HCT116 (cell line): ENCODE results near the gene EIF3K. TPM values are rescaled to one million over a fixed set of nuclear protein-coding genes. Genes with fewer than 3 reads are reported as not detected.

Experiments
- ATAC-seq: fragments of 200-7000 bp; cut with Tn5 transposase; 2 replicates; pipeline ENCODE4 v1.9.1; 2020; ENCODE audit warnings: mild to moderate bottlenecking, moderate library complexity
- BruUV-seq: library from RNA; stranded (reverse); fragments of 400-500 nt; replicated peaks from 2 replicates; lab custom pipeline; 2021; lab: Mats Ljungman, UMichigan
- CTCF ChIA-PET: fragments of 300-600 bp; sonication (Branson Sonifier 250); formaldehyde crosslinking; loops from one replicate; lab custom pipeline; 2021; ENCODE audit warnings: antibody characterized with exemption; lab: Charles Lee
- POLR2A ChIA-PET: fragments of 300-600, 350-600 bp; sonication (Branson Sonifier 250); formaldehyde crosslinking; loops from one replicate; lab custom pipeline; 2021; ENCODE audit warnings: antibody characterized with exemption; lab: Charles Lee
- RAD21 ChIA-PET, 2 experiments: fragments of 300-600 bp; sonication (Branson Sonifier 250); formaldehyde crosslinking; loops; one replicate each; lab custom pipeline; 2023; ENCODE audit warnings: low total read pairs in 2 of 2; ENCODE audit not compliant: uncharacterized antibody in 2 of 2, unreplicated experiment in 2 of 2, low non-redundant PET in 1 of 2; lab: Charles Lee
- DNase-seq: peaks from one replicate; pipeline ENCODE4 v3.0.0-alpha.2; 2010; ENCODE audit warnings: low read depth, low spot score
- H2AFZ ChIP-seq: fragments of 200-600 bp; shearing (Covaris generic), sonication (generic); 2 replicates; pipeline ENCODE4 v1.6.1; 2017; ENCODE audit warnings: low read depth, mixed run types, mixed read lengths, antibody characterized with exemption, low read length; ENCODE audit not compliant: poor library complexity, severe bottlenecking
- H3K27ac ChIP-seq: 2 replicates; pipeline ENCODE4 v1.5.1; 2012; ENCODE audit warnings: low read depth, low read length
- H3K27me3 ChIP-seq: fragments of 200-600 bp; sonication (generic); 2 replicates; pipeline ENCODE4 v1.6.1; 2016; ENCODE audit warnings: mixed run types, low read length, mixed read lengths; ENCODE audit not compliant: insufficient read depth
- H3K36me3 ChIP-seq, 2 experiments: fragments of 200-500 bp in 1 of 2; fragments of 200-600 bp in 1 of 2; sonication (Bioruptor generic) in 1 of 2; sonication (generic) in 1 of 2; 2 replicates each; pipeline versions ENCODE4 v1.5.1 to v1.6.1; 2014 to 2016; ENCODE audit warnings: low read length in 2 of 2, inconsistent platforms in 1 of 2, mixed read lengths in 1 of 2, mixed run types in 1 of 2; ENCODE audit not compliant: insufficient read depth in 2 of 2, control insufficient read depth in 1 of 2
- H3K4me1 ChIP-seq, 2 experiments: fragments of 200-600 bp in 1 of 2; sonication (generic) in 1 of 2; 2 replicates each; pipeline versions ENCODE4 v1.5.1 to v1.6.1; 2012 to 2017; ENCODE audit warnings: low read length in 2 of 2, inconsistent platforms in 1 of 2, mild to moderate bottlenecking in 1 of 2, mixed read lengths in 1 of 2, mixed run types in 1 of 2, moderate library complexity in 1 of 2; ENCODE audit not compliant: insufficient read depth in 2 of 2, control insufficient read depth in 1 of 2
- H3K4me2 ChIP-seq: fragments of 200-600 bp; sonication (generic); 2 replicates; pipeline ENCODE4 v1.6.1; 2017; ENCODE audit warnings: mixed run types, low read length, mixed read lengths
- H3K4me3 ChIP-seq, 2 experiments: fragments of 200-600 bp in 1 of 2; sonication (generic) in 1 of 2; replicated peaks in 1 of 2; 2 replicates each; pipeline ENCODE4 v1.5.1; 2011 to 2016; ENCODE audit warnings: low read length in 2 of 2, control low read depth in 1 of 2, low read depth in 1 of 2, mild to moderate bottlenecking in 1 of 2, mixed read lengths in 1 of 2, mixed run types in 1 of 2
- H3K79me2 ChIP-seq: fragments of 200-600 bp; sonication (generic); 2 replicates; pipeline ENCODE4 v1.6.1; 2017; ENCODE audit warnings: mild to moderate bottlenecking, mixed run types, low read length, moderate library complexity, mixed read lengths; ENCODE audit not compliant: insufficient read depth
- H3K9ac ChIP-seq: fragments of 200-600 bp; sonication (generic); 2 replicates; pipeline ENCODE4 v1.6.1; 2016; ENCODE audit warnings: low read length, mixed read lengths
- H3K9me2 ChIP-seq: fragments of 200-600 bp; sonication (generic), shearing (Covaris generic); 2 replicates; pipeline ENCODE4 v1.6.1; 2017; ENCODE audit warnings: mixed run types, mild to moderate bottlenecking, moderate library complexity; ENCODE audit not compliant: insufficient read depth
- H3K9me3 ChIP-seq, 2 experiments: fragments of 200-500 bp in 1 of 2; fragments of 200-600 bp in 1 of 2; sonication (Bioruptor generic) in 1 of 2; sonication (generic) in 1 of 2; 2 replicates each; pipeline ENCODE4 v1.6.1; 2014 to 2017; ENCODE audit warnings: low read length in 2 of 2, mixed read lengths in 2 of 2, inconsistent platforms in 1 of 2, low read depth in 1 of 2, mild to moderate bottlenecking in 1 of 2, mixed run types in 1 of 2, moderate library complexity in 1 of 2; ENCODE audit not compliant: control insufficient read depth in 1 of 2, insufficient read depth in 1 of 2
- H4K20me1 ChIP-seq: fragments of 200-600 bp; sonication (generic), shearing (Covaris generic); 2 replicates; pipeline ENCODE4 v1.6.1; 2017; ENCODE audit warnings: mixed run types, mild to moderate bottlenecking, moderate library complexity; ENCODE audit not compliant: insufficient read depth
- ELF1 ChIP-seq: IDR thresholded peaks from 2 replicates; pipeline ENCODE4 v1.6.1; 2012; ENCODE audit warnings: low read depth, borderline replicate concordance
- EZH2 ChIP-seq: fragments of 200-600 bp; sonication (generic); IDR thresholded peaks from 2 replicates; pipeline ENCODE4 v1.6.1; 2017; ENCODE audit warnings: antibody characterized with exemption, mixed run types
- FOSL1 ChIP-seq: IDR thresholded peaks from 2 replicates; pipeline ENCODE4 v1.6.1; 2012; ENCODE audit warnings: low read depth
- JUND ChIP-seq: IDR thresholded peaks from 2 replicates; pipeline ENCODE4 v1.6.1; 2012
- MAX ChIP-seq: IDR thresholded peaks from 2 replicates; pipeline ENCODE4 v1.6.1; 2012
- POLR2A ChIP-seq: IDR thresholded peaks from 2 replicates; pipeline ENCODE4 v1.7.0; 2011; ENCODE audit warnings: borderline replicate concordance; ENCODE audit not compliant: insufficient read depth, insufficient read length; ENCODE audit errors: extremely low read depth
- POLR2AphosphoS5 ChIP-seq: IDR thresholded peaks from 2 replicates; pipeline ENCODE4 v1.6.1; 2011; ENCODE audit warnings: mild to moderate bottlenecking, low read depth, low read length, moderate library complexity
- SRF ChIP-seq: IDR thresholded peaks from 2 replicates; pipeline ENCODE4 v1.6.1; 2012; ENCODE audit warnings: low read depth
- TCF7L2 ChIP-seq: IDR thresholded peaks from 2 replicates; pipeline ENCODE4 v1.7.0; 2011; ENCODE audit warnings: borderline replicate concordance, inconsistent platforms; ENCODE audit not compliant: insufficient read depth, insufficient read length; ENCODE audit errors: extremely low read depth
- YY1 ChIP-seq: IDR thresholded peaks from 2 replicates; pipeline ENCODE4 v1.6.1; 2011; ENCODE audit warnings: low read length, low read depth, moderate library complexity, mild to moderate bottlenecking; ENCODE audit not compliant: insufficient replicate concordance; ENCODE audit errors: extremely low read depth
- intact Hi-C: fragments of 100-400 bp; cut with micrococcal nuclease; formaldehyde crosslinking; loops from 2 replicates; pipeline ENCODE4 v1.10.0; 2022
- total RNA-seq: library from RNA; stranded (reverse); gene quantifications from one replicate; pipeline ENCODE4 v1.2.1, GENCODE V29; 2021; ENCODE audit not compliant: unreplicated experiment
- TF ChIP-seq, protein P1 (sequence below): IDR thresholded peaks from 2 replicates; pipeline ENCODE4 v1.6.1; 2012; ENCODE audit warnings: low read depth
- TF ChIP-seq, protein P2 (sequence below), 3 experiments: fragments of 200-600 bp in 1 of 3; sonication (generic) in 1 of 3; IDR thresholded peaks in 2 of 3; conservative IDR thresholded peaks in 1 of 3; 2 replicates each; pipeline ENCODE4 v1.5.1; 2012 to 2017; ENCODE audit warnings: low read depth in 2 of 3, low read length in 2 of 3, antibody characterized with exemption in 1 of 3, borderline replicate concordance in 1 of 3, control low read depth in 1 of 3, mild to moderate bottlenecking in 1 of 3, mixed read lengths in 1 of 3, mixed run types in 1 of 3, moderate library complexity in 1 of 3; ENCODE audit not compliant: insufficient read depth in 1 of 3
- TF ChIP-seq, protein P3 (sequence below): IDR thresholded peaks from 2 replicates; pipeline ENCODE4 v1.6.1; 2012

Gene EIF3K
- total RNA-seq, 1 experiment from 2014 or later = 313 TPM

DNA sequence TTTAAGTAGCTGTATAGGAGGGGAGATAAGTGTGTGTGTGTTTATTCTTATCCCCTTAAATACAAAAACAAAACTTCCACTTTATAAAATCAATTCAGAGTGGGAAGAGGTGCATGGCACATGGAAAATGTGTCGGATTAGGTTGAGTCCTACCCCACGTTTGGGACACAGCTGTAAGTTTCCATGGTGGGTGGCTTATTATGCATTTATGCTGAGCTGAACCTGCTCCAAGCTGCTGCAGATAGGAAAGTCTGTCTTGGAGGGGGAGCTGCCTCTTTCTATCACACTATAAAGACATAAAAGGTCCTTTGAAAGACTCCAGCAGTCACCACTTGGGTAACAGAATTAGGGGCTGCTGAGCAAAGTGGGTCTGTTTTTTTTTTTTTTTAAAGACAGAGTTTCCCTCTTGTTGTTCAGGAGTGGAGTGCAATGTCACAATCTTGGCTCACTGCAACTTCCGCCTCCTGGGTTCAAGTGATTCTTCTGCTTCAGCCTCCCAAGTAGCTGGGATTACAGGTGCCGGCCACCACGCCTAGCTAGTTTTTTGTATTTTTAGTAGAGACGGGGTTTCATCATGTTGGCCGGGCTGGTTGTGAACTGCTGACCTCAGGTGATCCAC is 43.7 kb downstream of the EIF3K start (continued):
- TF ChIP-seq JUND (no peak), FOSL1 (no peak), YY1 (no peak), POLR2AphosphoS5 (no peak)
- TF ChIP-seq, protein P1, sequence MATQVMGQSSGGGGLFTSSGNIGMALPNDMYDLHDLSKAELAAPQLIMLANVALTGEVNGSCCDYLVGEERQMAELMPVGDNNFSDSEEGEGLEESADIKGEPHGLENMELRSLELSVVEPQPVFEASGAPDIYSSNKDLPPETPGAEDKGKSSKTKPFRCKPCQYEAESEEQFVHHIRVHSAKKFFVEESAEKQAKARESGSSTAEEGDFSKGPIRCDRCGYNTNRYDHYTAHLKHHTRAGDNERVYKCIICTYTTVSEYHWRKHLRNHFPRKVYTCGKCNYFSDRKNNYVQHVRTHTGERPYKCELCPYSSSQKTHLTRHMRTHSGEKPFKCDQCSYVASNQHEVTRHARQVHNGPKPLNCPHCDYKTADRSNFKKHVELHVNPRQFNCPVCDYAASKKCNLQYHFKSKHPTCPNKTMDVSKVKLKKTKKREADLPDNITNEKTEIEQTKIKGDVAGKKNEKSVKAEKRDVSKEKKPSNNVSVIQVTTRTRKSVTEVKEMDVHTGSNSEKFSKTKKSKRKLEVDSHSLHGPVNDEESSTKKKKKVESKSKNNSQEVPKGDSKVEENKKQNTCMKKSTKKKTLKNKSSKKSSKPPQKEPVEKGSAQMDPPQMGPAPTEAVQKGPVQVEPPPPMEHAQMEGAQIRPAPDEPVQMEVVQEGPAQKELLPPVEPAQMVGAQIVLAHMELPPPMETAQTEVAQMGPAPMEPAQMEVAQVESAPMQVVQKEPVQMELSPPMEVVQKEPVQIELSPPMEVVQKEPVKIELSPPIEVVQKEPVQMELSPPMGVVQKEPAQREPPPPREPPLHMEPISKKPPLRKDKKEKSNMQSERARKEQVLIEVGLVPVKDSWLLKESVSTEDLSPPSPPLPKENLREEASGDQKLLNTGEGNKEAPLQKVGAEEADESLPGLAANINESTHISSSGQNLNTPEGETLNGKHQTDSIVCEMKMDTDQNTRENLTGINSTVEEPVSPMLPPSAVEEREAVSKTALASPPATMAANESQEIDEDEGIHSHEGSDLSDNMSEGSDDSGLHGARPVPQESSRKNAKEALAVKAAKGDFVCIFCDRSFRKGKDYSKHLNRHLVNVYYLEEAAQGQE = no peak

GRCh38 chr19:38663156-38663651 is 44.2 kb downstream of the EIF3K start:
- ChIA-PET RAD21 (no interaction called here), CTCF (interaction anchor here (0.7 to 1.2 kb wide), 2 partner anchors 30 to 40 kb away, joined by 3 read pairs; no protein-coding TSS in a partner anchor), POLR2A (interaction anchor here (0.6 to 2.8 kb wide), 2 partner anchors 20 to 295 kb away, joined by 3 to 9 read pairs; no protein-coding TSS in a partner anchor)
- H3K27ac ChIP-seq = no peak overlapping the region
- no peak for ATAC-seq
- peaks cover 16% of the 10 kb centered on the region; the same call in 1 of the 2 replicates for H4K20me1 ChIP-seq
- no peaks in the 10 kb centered on the region for H3K27me3 ChIP-seq
- no peak overlapping the region for H3K4me3 ChIP-seq
- H3K9me2 ChIP-seq = no peaks in the 10 kb centered on the region
- no peak overlapping the region for H3K4me2 ChIP-seq
- DNase-seq = no peak
- peaks cover 7 to 20% of the 10 kb centered on the region in 2 experiments; a peak in 2 of 4 replicates for H3K36me3 ChIP-seq
- no TSS peak for BruUV-seq
- no peaks in the 10 kb centered on the region for H3K9me3 ChIP-seq
- TF ChIP-seq, protein P2, sequence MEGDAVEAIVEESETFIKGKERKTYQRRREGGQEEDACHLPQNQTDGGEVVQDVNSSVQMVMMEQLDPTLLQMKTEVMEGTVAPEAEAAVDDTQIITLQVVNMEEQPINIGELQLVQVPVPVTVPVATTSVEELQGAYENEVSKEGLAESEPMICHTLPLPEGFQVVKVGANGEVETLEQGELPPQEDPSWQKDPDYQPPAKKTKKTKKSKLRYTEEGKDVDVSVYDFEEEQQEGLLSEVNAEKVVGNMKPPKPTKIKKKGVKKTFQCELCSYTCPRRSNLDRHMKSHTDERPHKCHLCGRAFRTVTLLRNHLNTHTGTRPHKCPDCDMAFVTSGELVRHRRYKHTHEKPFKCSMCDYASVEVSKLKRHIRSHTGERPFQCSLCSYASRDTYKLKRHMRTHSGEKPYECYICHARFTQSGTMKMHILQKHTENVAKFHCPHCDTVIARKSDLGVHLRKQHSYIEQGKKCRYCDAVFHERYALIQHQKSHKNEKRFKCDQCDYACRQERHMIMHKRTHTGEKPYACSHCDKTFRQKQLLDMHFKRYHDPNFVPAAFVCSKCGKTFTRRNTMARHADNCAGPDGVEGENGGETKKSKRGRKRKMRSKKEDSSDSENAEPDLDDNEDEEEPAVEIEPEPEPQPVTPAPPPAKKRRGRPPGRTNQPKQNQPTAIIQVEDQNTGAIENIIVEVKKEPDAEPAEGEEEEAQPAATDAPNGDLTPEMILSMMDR (IDR thresholded peaks at IDR 0.05 in 2 of 3, conservative IDR thresholded peaks at IDR 0.05 in 1 of 3; ENCODE audit: borderline replicate concordance in 1 of 3, insufficient read depth in 1 of 3, low read depth in 2 of 3, low read length in 2 of 3) = no peak
- no peak for TF ChIP-seq POLR2AphosphoS5
- TF ChIP-seq SRF = no peak
- TF ChIP-seq JUND = no peak
- TF ChIP-seq, protein P3, sequence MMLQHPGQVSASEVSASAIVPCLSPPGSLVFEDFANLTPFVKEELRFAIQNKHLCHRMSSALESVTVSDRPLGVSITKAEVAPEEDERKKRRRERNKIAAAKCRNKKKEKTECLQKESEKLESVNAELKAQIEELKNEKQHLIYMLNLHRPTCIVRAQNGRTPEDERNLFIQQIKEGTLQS = no peak
- no peak for TF ChIP-seq TCF7L2
- TF ChIP-seq POLR2A = no peak
- no peak for TF ChIP-seq MAX
- no peak for TF ChIP-seq ELF1
- no peak for TF ChIP-seq FOSL1
- no peak for TF ChIP-seq EZH2
- intact Hi-C loops = no loop called here
- no peak overlapping the region for H2AFZ ChIP-seq
- H3K79me2 ChIP-seq = peaks cover 100% of the 10 kb centered on the region
- H3K9ac ChIP-seq = no peak overlapping the region
- H3K4me1 ChIP-seq = peaks cover 86 to 95% of the 10 kb centered on the region in 2 experiments
